RWPE2 (cell line): ENCODE measurements around the gene TSEN15.

Source experiments
- ATAC-seq: fragments of 200-7000 bp; cut with Tn5 transposase; 3 replicates; pipeline ENCODE4 v1.9.1; 2021; ENCODE audit warnings: low read depth
- DNase-seq: peaks from one replicate; pipeline ENCODE4 v3.0.0-alpha.2; 2020; ENCODE audit warnings: low spot score
- H3K27ac ChIP-seq: fragments of 450-650 bp; 2 replicates; pipeline ENCODE4 v1.5.1; 2017; ENCODE audit warnings: mild to moderate bottlenecking; ENCODE audit not compliant: poor library complexity, severe bottlenecking
- H3K27me3 ChIP-seq: fragments of 250-450 bp; sonication (Bioruptor Pico); 2 replicates; pipeline ENCODE4 v1.5.1; 2021; ENCODE audit warnings: mild to moderate bottlenecking, moderate library complexity; ENCODE audit not compliant: insufficient read depth, poor library complexity, severe bottlenecking
- H3K36me3 ChIP-seq: fragments of 250-450 bp; sonication (Bioruptor Pico); 2 replicates; pipeline ENCODE4 v1.5.1; 2020; ENCODE audit warnings: low read depth, mild to moderate bottlenecking, moderate library complexity
- H3K4me1 ChIP-seq: fragments of 250-450 bp; sonication (Bioruptor Pico); 2 replicates; pipeline ENCODE4 v1.5.1; 2021; ENCODE audit warnings: mild to moderate bottlenecking, moderate library complexity; ENCODE audit not compliant: insufficient read depth, poor library complexity, severe bottlenecking
- H3K4me3 ChIP-seq: fragments of 250-450 bp; sonication (Bioruptor Pico); 2 replicates; pipeline ENCODE4 v1.5.1; 2021; ENCODE audit warnings: mild to moderate bottlenecking, moderate library complexity; ENCODE audit not compliant: severe bottlenecking
- H3K9me3 ChIP-seq: fragments of 250-450 bp; sonication (Bioruptor Pico); 2 replicates; pipeline ENCODE4 v1.5.1; 2021; ENCODE audit warnings: mild to moderate bottlenecking, moderate library complexity; ENCODE audit not compliant: severe bottlenecking
- TF ChIP-seq, protein P1 (sequence below): fragments of 450-650 bp; IDR thresholded peaks from one replicate; pipeline ENCODE4 v1.5.1; 2017; ENCODE audit warnings: mild to moderate bottlenecking, moderate library complexity; ENCODE audit not compliant: poor library complexity, severe bottlenecking

The TSEN15 gene

DNA sequence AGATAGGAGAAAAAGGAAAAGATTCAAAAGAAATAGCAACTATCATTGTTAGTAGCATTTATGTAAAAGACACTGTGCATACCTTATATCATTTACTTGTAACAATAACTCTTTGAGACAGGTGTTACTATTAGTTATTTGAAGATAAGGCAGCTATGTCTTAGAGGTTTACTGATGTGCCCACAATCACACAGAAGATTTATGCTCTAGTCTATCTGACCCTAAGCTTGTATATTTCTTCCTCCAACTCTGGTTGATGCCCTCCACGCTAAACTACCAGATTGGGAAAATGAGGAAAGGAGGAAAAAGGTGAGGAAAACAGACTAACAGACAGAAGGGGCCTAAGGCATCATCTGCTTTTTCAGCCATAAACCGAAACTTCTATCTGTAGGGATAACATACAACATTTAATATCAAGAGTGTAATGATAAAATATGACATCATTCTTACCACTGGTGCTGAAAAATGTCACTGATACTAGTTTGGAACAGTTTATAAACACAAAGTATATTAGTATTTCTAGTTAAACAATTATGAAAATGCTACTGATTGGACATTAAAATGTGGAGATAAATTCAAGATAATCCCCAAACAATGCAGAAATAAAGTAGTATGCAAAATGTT is 19.1 kb upstream of the TSEN15 start:
- Histone ChIP-seq H3K9me3 (no peaks in the 10 kb centered on the region), H3K4me1 (no peaks in the 10 kb centered on the region), H3K4me3 (no peak overlapping the region), H3K27me3 (peaks cover 48% of the 10 kb centered on the region), H3K36me3 (no peaks in the 10 kb centered on the region), H3K27ac (no peak overlapping the region)
- TF ChIP-seq, protein P1, sequence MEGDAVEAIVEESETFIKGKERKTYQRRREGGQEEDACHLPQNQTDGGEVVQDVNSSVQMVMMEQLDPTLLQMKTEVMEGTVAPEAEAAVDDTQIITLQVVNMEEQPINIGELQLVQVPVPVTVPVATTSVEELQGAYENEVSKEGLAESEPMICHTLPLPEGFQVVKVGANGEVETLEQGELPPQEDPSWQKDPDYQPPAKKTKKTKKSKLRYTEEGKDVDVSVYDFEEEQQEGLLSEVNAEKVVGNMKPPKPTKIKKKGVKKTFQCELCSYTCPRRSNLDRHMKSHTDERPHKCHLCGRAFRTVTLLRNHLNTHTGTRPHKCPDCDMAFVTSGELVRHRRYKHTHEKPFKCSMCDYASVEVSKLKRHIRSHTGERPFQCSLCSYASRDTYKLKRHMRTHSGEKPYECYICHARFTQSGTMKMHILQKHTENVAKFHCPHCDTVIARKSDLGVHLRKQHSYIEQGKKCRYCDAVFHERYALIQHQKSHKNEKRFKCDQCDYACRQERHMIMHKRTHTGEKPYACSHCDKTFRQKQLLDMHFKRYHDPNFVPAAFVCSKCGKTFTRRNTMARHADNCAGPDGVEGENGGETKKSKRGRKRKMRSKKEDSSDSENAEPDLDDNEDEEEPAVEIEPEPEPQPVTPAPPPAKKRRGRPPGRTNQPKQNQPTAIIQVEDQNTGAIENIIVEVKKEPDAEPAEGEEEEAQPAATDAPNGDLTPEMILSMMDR, result no peak
- no peak for DNase-seq
- ATAC-seq, result no peak

DNA sequence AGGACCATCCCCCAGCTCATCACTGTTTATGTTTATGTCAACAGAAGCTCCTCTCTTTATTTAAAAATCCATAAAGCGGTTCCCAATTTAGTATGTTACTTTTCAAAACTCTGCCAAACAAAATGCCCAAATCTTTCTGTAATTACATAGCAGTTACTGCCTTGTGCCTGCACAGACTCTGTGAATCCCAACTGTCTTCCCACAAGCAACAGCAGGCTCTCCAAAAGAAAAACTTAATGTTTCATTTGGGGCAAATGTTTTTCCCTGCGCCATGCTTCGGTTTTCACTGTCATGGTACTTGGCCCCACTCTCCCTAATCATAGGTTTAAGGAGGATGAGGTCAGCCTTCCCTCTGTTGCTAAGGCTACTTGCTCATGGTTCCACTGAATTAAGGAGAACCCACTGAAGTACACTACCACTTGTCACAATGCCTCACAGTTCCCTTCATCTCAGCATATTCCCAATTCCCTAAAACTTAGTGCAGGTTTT is 18.6 kb upstream of the TSEN15 start:
- Histone ChIP-seq H3K4me3 (no peak overlapping the region), H3K36me3 (no peaks in the 10 kb centered on the region), H3K27me3 (peaks cover 53% of the 10 kb centered on the region), H3K9me3 (no peaks in the 10 kb centered on the region), H3K4me1 (no peaks in the 10 kb centered on the region), H3K27ac (no peak overlapping the region)
- TF ChIP-seq, protein P1, result no peak
- no peak for ATAC-seq
- no peak for DNase-seq

DNA sequence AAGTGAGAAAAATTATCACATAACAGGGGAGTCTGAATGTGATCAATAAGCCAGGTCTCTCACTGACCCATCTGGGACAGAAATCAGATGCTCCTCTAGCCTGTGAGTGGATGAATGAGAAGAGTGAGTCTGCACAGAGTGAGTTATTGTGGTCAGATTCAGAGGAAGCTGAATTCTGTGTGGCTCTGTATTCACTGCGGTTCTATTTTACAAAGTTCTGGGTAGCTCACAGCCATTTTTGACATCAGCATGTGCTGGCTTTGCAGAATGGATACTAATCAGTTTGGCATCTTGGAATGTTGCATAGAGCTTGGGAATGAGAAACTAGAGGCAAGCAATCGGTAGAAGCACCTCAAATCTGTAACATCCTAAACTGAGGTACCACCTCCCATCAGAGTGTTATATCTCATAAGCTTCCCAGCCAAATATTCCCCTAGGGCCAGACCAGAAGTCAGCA is 17.8 kb upstream of the TSEN15 start:
- TF ChIP-seq, protein P1, result no peak
- ATAC-seq (no peak), DNase-seq (no peak)
- H3K27ac ChIP-seq, result no peak overlapping the region
- H3K27me3 ChIP-seq, result peaks cover 53% of the 10 kb centered on the region
- no peak overlapping the region for H3K4me3 ChIP-seq
- H3K9me3 ChIP-seq, result no peaks in the 10 kb centered on the region
- H3K4me1 ChIP-seq, result no peaks in the 10 kb centered on the region
- no peaks in the 10 kb centered on the region for H3K36me3 ChIP-seq

DNA sequence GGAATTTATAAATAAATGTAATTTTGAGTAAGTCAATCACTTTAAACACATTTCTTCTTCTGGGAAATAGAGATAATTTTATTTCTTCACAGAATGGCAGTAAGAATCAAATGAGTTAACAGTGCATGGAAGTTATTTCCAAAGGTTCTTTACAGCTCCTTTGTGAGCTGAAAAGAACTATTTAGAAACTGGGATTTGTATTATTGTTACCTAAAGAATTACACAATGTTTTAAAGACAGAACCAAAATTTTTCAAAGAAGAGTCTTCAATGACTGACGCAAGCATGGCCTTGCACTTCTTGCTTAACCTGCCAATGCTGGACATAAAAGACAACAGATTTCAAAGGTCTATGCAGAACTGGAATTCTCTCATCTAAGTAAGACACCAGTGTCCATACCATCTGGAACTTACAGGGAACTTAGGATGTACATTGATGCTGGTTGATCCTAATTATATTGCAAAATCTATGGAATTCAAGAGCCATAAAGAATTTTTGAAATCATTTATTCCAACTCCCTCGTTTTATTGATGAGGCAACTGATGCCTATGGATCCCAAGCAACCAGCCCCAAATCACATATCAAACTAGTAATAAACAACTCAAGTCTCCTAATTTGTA is 16.7 kb upstream of the TSEN15 start:
- Histone ChIP-seq H3K27me3 (peaks cover 52% of the 10 kb centered on the region), H3K9me3 (no peaks in the 10 kb centered on the region), H3K27ac (no peak overlapping the region), H3K4me1 (no peaks in the 10 kb centered on the region), H3K4me3 (no peak overlapping the region), H3K36me3 (no peaks in the 10 kb centered on the region)
- ATAC-seq (no peak), DNase-seq (no peak)
- TF ChIP-seq, protein P1, result no peak
